Measurements from ENCODE around the gene SMAGP.
A peak's percentile ranks its signal among the peaks of the same experiment; 100 is the strongest.

SMAGP gene

DNA sequence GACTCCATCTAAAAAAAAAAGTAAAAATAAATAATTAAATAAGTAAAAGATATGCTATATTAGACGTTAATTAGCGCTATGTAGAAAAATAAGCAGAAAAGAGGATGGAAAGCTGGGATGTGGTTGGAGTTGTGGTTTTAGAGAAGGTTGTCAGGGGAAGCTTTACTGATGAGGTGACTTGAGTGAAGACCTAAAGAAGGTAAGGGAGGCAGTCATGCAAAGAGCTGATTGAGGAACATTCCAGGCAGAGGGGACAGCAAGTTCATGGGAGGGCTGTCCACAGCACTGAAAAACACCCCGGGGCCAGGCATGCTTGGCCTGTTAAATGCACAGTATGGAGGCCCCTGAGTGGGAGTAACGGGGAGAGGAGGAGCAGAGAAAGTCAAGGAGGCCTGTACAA, 15.7 kb downstream of the SMAGP start:
- H3K4me2 ChIP-seq (ENCODE audit: low read length) = no peak overlapping the region
- no peak overlapping the region for H2BK15ac ChIP-seq (replicated peaks; ENCODE audit: low read depth)
- H3K23ac ChIP-seq (ENCODE audit: low read length) = no peak overlapping the region
- H4K8ac ChIP-seq (ENCODE audit: low read depth, low read length) = no peak overlapping the region
- no peaks in the 10 kb centered on the region for H3K79me1 ChIP-seq (ENCODE audit: low read length)
- no peak overlapping the region for H2BK120ac ChIP-seq (ENCODE audit: low read depth, low read length)
- no peak for DNase-seq
- no peak overlapping the region for H2AK5ac ChIP-seq (ENCODE audit: low read length)
- H3K27me3 ChIP-seq (ENCODE audit: insufficient read depth, low read length, poor library complexity) = no peaks in the 10 kb centered on the region
- H3K36me3 ChIP-seq (ENCODE audit: control insufficient read depth, insufficient read depth, low read length) = no peaks in the 10 kb centered on the region
- H3K56ac ChIP-seq (ENCODE audit: low read length) = no peak overlapping the region
- no peaks in the 10 kb centered on the region for H3K4me1 ChIP-seq (ENCODE audit: control insufficient read depth, low read depth, low read length)
- no peak overlapping the region for H3K4me3 ChIP-seq (ENCODE audit: low read length)
- no peak overlapping the region for H3K18ac ChIP-seq (ENCODE audit: low read length)
- no peaks in the 10 kb centered on the region for H3K79me2 ChIP-seq (ENCODE audit: control insufficient read depth, insufficient read depth, low read length)
- H3K27ac ChIP-seq (ENCODE audit: low read depth, low read length) = no peak overlapping the region
- no peak overlapping the region for H3K4ac ChIP-seq (ENCODE audit: low read depth, low read length)
- WGBS (ENCODE audit: extremely low coverage, insufficient coverage, low lambda C conversion rate) = 100% methylated on average over 2 of the region's 4 CpGs
- H4K5ac ChIP-seq (ENCODE audit: low read length) = no peak overlapping the region
- no peak overlapping the region for H2BK5ac ChIP-seq (ENCODE audit: low read length)
- H3K9ac ChIP-seq (ENCODE audit: low read length) = no peak overlapping the region

- no peak overlapping the region for H3K4ac ChIP-seq (ENCODE audit: low read depth, low read length)
- H4K8ac ChIP-seq (ENCODE audit: low read depth, low read length) = no peak overlapping the region
- no peak overlapping the region for H2BK120ac ChIP-seq (ENCODE audit: low read depth, low read length)
- peak overlapping the region; percentile 32 for H3K9ac ChIP-seq (ENCODE audit: low read length)
- H3K36me3 ChIP-seq (ENCODE audit: control insufficient read depth, insufficient read depth, low read length) = no peaks in the 10 kb centered on the region
- no peaks in the 10 kb centered on the region for H3K79me1 ChIP-seq (ENCODE audit: low read length)
- no peak overlapping the region for H2AK5ac ChIP-seq (ENCODE audit: low read length)
- H4K5ac ChIP-seq (ENCODE audit: low read length) = no peak overlapping the region
- no peak overlapping the region for H3K23ac ChIP-seq (ENCODE audit: low read length)
- no peak overlapping the region for H3K4me3 ChIP-seq (ENCODE audit: low read length)
- DNase-seq = no peak
- no peak overlapping the region for H2BK5ac ChIP-seq (ENCODE audit: low read length)
- H3K4me2 ChIP-seq (ENCODE audit: low read length) = no peak overlapping the region
- no peak overlapping the region for H3K56ac ChIP-seq (ENCODE audit: low read length)
- H2BK15ac ChIP-seq (replicated peaks; ENCODE audit: low read depth) = no peak overlapping the region
- H3K18ac ChIP-seq (ENCODE audit: low read length) = no peak overlapping the region
- no peaks in the 10 kb centered on the region for H3K79me2 ChIP-seq (ENCODE audit: control insufficient read depth, insufficient read depth, low read length)
- no peaks in the 10 kb centered on the region for H3K4me1 ChIP-seq (ENCODE audit: control insufficient read depth, low read depth, low read length)
- no peaks in the 10 kb centered on the region for H3K27me3 ChIP-seq (ENCODE audit: insufficient read depth, low read length, poor library complexity)
- WGBS (ENCODE audit: extremely low coverage, insufficient coverage, low lambda C conversion rate) = no CpG with 5 or more reads among the region's 1 CpG
- no peak overlapping the region for H3K27ac ChIP-seq (ENCODE audit: low read depth, low read length)
Measured at GRCh38 chr12:51253276-51253675, 16.9 kb downstream of the SMAGP start.

GRCh38 chr12:51247523-51248206, 22.6 kb downstream of the SMAGP start:
- DNase-seq = no peak
- Histone ChIP-seq H3K23ac (ENCODE audit: low read length) (no peak overlapping the region), H4K8ac (ENCODE audit: low read depth, low read length) (no peak overlapping the region), H3K4me2 (ENCODE audit: low read length) (no peak overlapping the region), H3K4me1 (ENCODE audit: control insufficient read depth, low read depth, low read length) (peaks cover 6% of the 10 kb centered on the region), H3K27ac (ENCODE audit: low read depth, low read length) (peak overlapping the region; percentile 40), H3K9ac (ENCODE audit: low read length) (peak overlapping the region; percentile 21), H2BK15ac (replicated peaks; ENCODE audit: low read depth) (no peak overlapping the region), H2AK5ac (ENCODE audit: low read length) (no peak overlapping the region), H4K5ac (ENCODE audit: low read length) (no peak overlapping the region), H3K18ac (ENCODE audit: low read length) (no peak overlapping the region), H3K79me1 (ENCODE audit: low read length) (no peaks in the 10 kb centered on the region), H3K56ac (ENCODE audit: low read length) (peak overlapping the region; percentile 60), H3K4me3 (ENCODE audit: low read length) (no peak overlapping the region), H3K4ac (ENCODE audit: low read depth, low read length) (no peak overlapping the region), H2BK120ac (ENCODE audit: low read depth, low read length) (no peak overlapping the region), H3K79me2 (ENCODE audit: control insufficient read depth, insufficient read depth, low read length) (no peaks in the 10 kb centered on the region), H3K36me3 (ENCODE audit: control insufficient read depth, insufficient read depth, low read length) (peaks cover 2% of the 10 kb centered on the region), H2BK5ac (ENCODE audit: low read length) (no peak overlapping the region), H3K27me3 (ENCODE audit: insufficient read depth, low read length, poor library complexity) (no peaks in the 10 kb centered on the region)
- WGBS (ENCODE audit: extremely low coverage, insufficient coverage, low lambda C conversion rate) = no CpG with 5 or more reads among the region's 14 CpGs

DNA sequence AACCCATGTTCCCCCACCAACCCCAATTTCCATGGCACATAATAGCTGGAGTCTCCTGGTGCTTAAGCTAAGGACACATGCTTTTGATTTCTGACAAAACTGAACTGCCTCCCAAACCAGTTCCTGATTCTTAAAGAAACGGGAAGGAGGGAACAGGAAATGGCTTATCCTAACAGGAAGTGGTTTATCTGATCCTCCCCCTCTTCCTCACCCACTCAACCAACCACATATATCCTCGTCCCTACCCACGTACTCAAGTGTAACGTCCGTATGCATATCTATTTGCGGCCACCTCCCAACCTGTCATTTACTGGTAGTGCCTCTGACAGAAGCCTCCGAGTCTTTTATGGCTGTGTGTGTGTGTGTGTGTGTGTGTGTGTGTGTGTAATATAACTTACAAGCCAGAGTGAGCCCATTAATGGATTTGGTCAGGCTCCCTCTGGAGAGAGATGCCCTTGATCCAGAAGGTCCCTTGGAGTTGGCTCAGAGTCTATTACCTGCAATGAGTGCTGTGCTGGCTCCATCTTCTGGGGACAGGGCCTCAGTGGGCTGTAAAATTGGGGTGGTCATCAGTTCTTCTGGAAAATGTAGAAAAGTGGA, 23.9 kb downstream of the SMAGP start:
- Histone ChIP-seq H3K4me3 (ENCODE audit: low read length) (no peak overlapping the region), H3K56ac (ENCODE audit: low read length) (no peak overlapping the region), H4K8ac (ENCODE audit: low read depth, low read length) (no peak overlapping the region), H3K36me3 (ENCODE audit: control insufficient read depth, insufficient read depth, low read length) (peaks cover 5% of the 10 kb centered on the region), H2BK15ac (replicated peaks; ENCODE audit: low read depth) (no peak overlapping the region), H3K27ac (ENCODE audit: low read depth, low read length) (no peak overlapping the region), H3K27me3 (ENCODE audit: insufficient read depth, low read length, poor library complexity) (no peaks in the 10 kb centered on the region), H2AK5ac (ENCODE audit: low read length) (no peak overlapping the region), H3K23ac (ENCODE audit: low read length) (no peak overlapping the region), H2BK120ac (ENCODE audit: low read depth, low read length) (no peak overlapping the region), H3K79me2 (ENCODE audit: control insufficient read depth, insufficient read depth, low read length) (no peaks in the 10 kb centered on the region), H3K79me1 (ENCODE audit: low read length) (peaks cover 2% of the 10 kb centered on the region), H2BK5ac (ENCODE audit: low read length) (no peak overlapping the region), H3K4me2 (ENCODE audit: low read length) (no peak overlapping the region), H4K5ac (ENCODE audit: low read length) (no peak overlapping the region), H3K4me1 (ENCODE audit: control insufficient read depth, low read depth, low read length) (peaks cover 6% of the 10 kb centered on the region), H3K9ac (ENCODE audit: low read length) (no peak overlapping the region), H3K4ac (ENCODE audit: low read depth, low read length) (no peak overlapping the region), H3K18ac (ENCODE audit: low read length) (no peak overlapping the region)
- WGBS (ENCODE audit: extremely low coverage, insufficient coverage, low lambda C conversion rate) = no CpG with 5 or more reads among the region's 7 CpGs
- DNase-seq = peak; percentile 61

GRCh38 chr12:51245476-51246253, 24.6 kb downstream of the SMAGP start:
- no CpG with 5 or more reads among the region's 11 CpGs for WGBS (ENCODE audit: extremely low coverage, insufficient coverage, low lambda C conversion rate)
- Histone ChIP-seq H3K79me2 (ENCODE audit: control insufficient read depth, insufficient read depth, low read length) (no peaks in the 10 kb centered on the region), H4K8ac (ENCODE audit: low read depth, low read length) (no peak overlapping the region), H2BK5ac (ENCODE audit: low read length) (no peak overlapping the region), H3K79me1 (ENCODE audit: low read length) (peaks cover 2% of the 10 kb centered on the region), H3K4me2 (ENCODE audit: low read length) (no peak overlapping the region), H3K27ac (ENCODE audit: low read depth, low read length) (no peak overlapping the region), H4K5ac (ENCODE audit: low read length) (no peak overlapping the region), H2BK15ac (replicated peaks; ENCODE audit: low read depth) (no peak overlapping the region), H3K4me3 (ENCODE audit: low read length) (no peak overlapping the region), H3K56ac (ENCODE audit: low read length) (peak overlapping the region; percentile 59), H3K23ac (ENCODE audit: low read length) (no peak overlapping the region), H3K9ac (ENCODE audit: low read length) (no peak overlapping the region), H2AK5ac (ENCODE audit: low read length) (peak overlapping the region; percentile 29), H3K27me3 (ENCODE audit: insufficient read depth, low read length, poor library complexity) (no peaks in the 10 kb centered on the region), H3K4me1 (ENCODE audit: control insufficient read depth, low read depth, low read length) (peaks cover 6% of the 10 kb centered on the region), H3K36me3 (ENCODE audit: control insufficient read depth, insufficient read depth, low read length) (peaks cover 6% of the 10 kb centered on the region), H3K4ac (ENCODE audit: low read depth, low read length) (no peak overlapping the region), H2BK120ac (ENCODE audit: low read depth, low read length) (no peak overlapping the region), H3K18ac (ENCODE audit: low read length) (no peak overlapping the region)
- DNase-seq = no peak

Data from mesendoderm (in vitro differentiated cells).